Cardiac fibroblast (primary cell): ENCODE results near the gene VAC14.

ENCODE experiments used
- DNase-seq, 2 donors: peaks; one replicate each; pipeline versions ENCODE4 v3.0.0 to v3.0.0-alpha.2; 2010; ENCODE audit warnings: low read depth in 2 of 2
- H3K4me3 ChIP-seq, 2 donors: replicated peaks in 1 of 2; 1 replicate in 1 of 2; 2 replicates in 1 of 2; pipeline ENCODE4 v1.5.1; 2011; ENCODE audit warnings: low read depth in 2 of 2, low read length in 2 of 2, mild to moderate bottlenecking in 2 of 2, moderate library complexity in 1 of 2
- CTCF ChIP-seq: IDR thresholded peaks from one replicate; pipeline ENCODE4 v1.5.1; 2011; ENCODE audit warnings: low read depth, mild to moderate bottlenecking, low read length, inconsistent platforms

VAC14 gene

GRCh38 chr16:70795296-70795912 is 5.6 kb downstream of the VAC14 start:
- no peak overlapping the region for H3K4me3 ChIP-seq
- TF ChIP-seq CTCF, result no peak
- no peak for DNase-seq

- TF ChIP-seq CTCF, result no peak
- no peak for DNase-seq
- H3K4me3 ChIP-seq, result no peak overlapping the region
Measured at GRCh38 chr16:70793851-70794502, 7.0 kb downstream of the VAC14 start.

- H3K4me3 ChIP-seq, result no peak overlapping the region
- DNase-seq, result no peak
- no peak for TF ChIP-seq CTCF
Measured at GRCh38 chr16:70790815-70791214, 10.1 kb downstream of the VAC14 start.

GRCh38 chr16:70789595-70790447 is 11.1 kb downstream of the VAC14 start:
- no peak overlapping the region for H3K4me3 ChIP-seq
- no peak for DNase-seq
- no peak for TF ChIP-seq CTCF

GRCh38 chr16:70788668-70789594 is 12.0 kb downstream of the VAC14 start:
- TF ChIP-seq CTCF, result no peak
- DNase-seq, result peak; percentile 76 to 80
- no peak overlapping the region for H3K4me3 ChIP-seq

- H3K4me3 ChIP-seq, result no peak overlapping the region
- DNase-seq, result no peak
- TF ChIP-seq CTCF, result no peak
Measured at GRCh38 chr16:70786020-70786755, 14.8 kb downstream of the VAC14 start.
